HEK293 (cell line): ENCODE results near the gene PIP5KL1.

Source experiments
- CTCF ChIA-PET: fragments of 350-600 bp; formaldehyde crosslinking; extraction: SDS; loops from one replicate; lab custom pipeline; 2021; ENCODE audit warnings: antibody characterized with exemption; lab: Yijun Ruan, JAX
- POLR2A ChIA-PET: fragments of 300-600 bp; formaldehyde crosslinking; extraction: SDS; loops from one replicate; lab custom pipeline; 2020; ENCODE audit warnings: antibody characterized with exemption, inconsistent platforms; lab: Yijun Ruan, JAX
- H3K27ac ChIP-seq: fragments of 200-500 bp; sonication (Bioruptor generic); 2 replicates; pipeline ENCODE4 v1.5.1; 2014; ENCODE audit warnings: low read depth, low read length, control low read depth, inconsistent platforms; ENCODE audit errors: extremely low read depth
- H3K36me3 ChIP-seq, 2 experiments: fragments of 200-500 bp in 1 of 2; sonication (Bioruptor generic) in 1 of 2; 1 replicate in 1 of 2; 2 replicates in 1 of 2; pipeline ENCODE4 v1.5.1; 2014 to 2017; ENCODE audit warnings: inconsistent platforms in 2 of 2, low read length in 2 of 2; ENCODE audit not compliant: control insufficient read depth in 2 of 2, insufficient read depth in 1 of 2
- H3K4me1 ChIP-seq: fragments of 200-500 bp; sonication (Bioruptor generic); 2 replicates; pipeline ENCODE4 v1.5.1; 2014; ENCODE audit warnings: mild to moderate bottlenecking, low read length, inconsistent platforms; ENCODE audit not compliant: control insufficient read depth, insufficient read depth
- H3K4me3 ChIP-seq: 2 replicates; pipeline ENCODE4 v1.5.1; 2011; ENCODE audit warnings: low read depth, mild to moderate bottlenecking, control low read depth, low read length, moderate library complexity
- H3K9me3 ChIP-seq: fragments of 200-500 bp; sonication (Bioruptor generic); 2 replicates; pipeline ENCODE4 v1.5.1; 2014; ENCODE audit warnings: low read depth, low read length, inconsistent platforms; ENCODE audit not compliant: control insufficient read depth, insufficient read depth
- EGR2 ChIP-seq: fragments of 450-650 bp; formaldehyde crosslinking; IDR thresholded peaks from 2 replicates; pipeline ENCODE4 v1.5.1; 2016; ENCODE audit warnings: low read depth, missing biosample characterization, missing genetic modification characterization
- GLIS1 ChIP-seq: fragments of 450-650 bp; formaldehyde crosslinking; IDR thresholded peaks from 2 replicates; pipeline ENCODE4 v1.5.1; 2016; ENCODE audit warnings: missing biosample characterization, missing genetic modification characterization
- KLF8 ChIP-seq: fragments of 450-650 bp; formaldehyde crosslinking; IDR thresholded peaks from 2 replicates; pipeline ENCODE4 v1.5.1; 2016; ENCODE audit warnings: missing biosample characterization, missing genetic modification characterization
- OVOL3 ChIP-seq: fragments of 450-650 bp; formaldehyde crosslinking; IDR thresholded peaks from 2 replicates; pipeline ENCODE4 v1.5.1; 2016; ENCODE audit warnings: missing biosample characterization, missing genetic modification characterization
- SP3 ChIP-seq: fragments of 450-650 bp; formaldehyde crosslinking; IDR thresholded peaks from 2 replicates; pipeline ENCODE4 v1.5.1; 2016; ENCODE audit warnings: missing biosample characterization, missing genetic modification characterization
- ZNF155 ChIP-seq: fragments of 450-650 bp; formaldehyde crosslinking; IDR thresholded peaks from 2 replicates; pipeline ENCODE4 v1.5.1; 2016; ENCODE audit warnings: missing biosample characterization, missing genetic modification characterization
- ZNF174 ChIP-seq: fragments of 450-650 bp; formaldehyde crosslinking; IDR thresholded peaks from 2 replicates; pipeline ENCODE4 v1.5.0; 2017; ENCODE audit warnings: missing biosample characterization, mild to moderate bottlenecking, missing genetic modification characterization
- ZNF175 ChIP-seq: fragments of 450-650 bp; formaldehyde crosslinking; IDR thresholded peaks from 2 replicates; pipeline ENCODE4 v1.5.1; 2016; ENCODE audit warnings: missing biosample characterization, missing genetic modification characterization
- ZNF18 ChIP-seq: fragments of 450-650 bp; formaldehyde crosslinking; IDR thresholded peaks from 2 replicates; pipeline ENCODE4 v1.5.1; 2016; ENCODE audit warnings: missing biosample characterization, missing genetic modification characterization
- ZNF223 ChIP-seq: fragments of 450-650 bp; formaldehyde crosslinking; IDR thresholded peaks from 2 replicates; pipeline ENCODE4 v1.5.1; 2016; ENCODE audit warnings: missing biosample characterization, missing genetic modification characterization
- ZNF274 ChIP-seq, 2 experiments: fragments of 200-500 bp in 1 of 2; fragments of 450-650 bp in 1 of 2; sonication (Bioruptor generic) in 1 of 2; formaldehyde crosslinking in 1 of 2; IDR thresholded peaks; 2 replicates each; pipeline versions ENCODE4 v1.5.1 to v1.6.1; 2014 to 2016; ENCODE audit warnings: borderline replicate concordance in 1 of 2, inconsistent platforms in 1 of 2, low read length in 1 of 2, missing biosample characterization in 1 of 2, missing genetic modification characterization in 1 of 2
- ZNF335 ChIP-seq: fragments of 450-650 bp; formaldehyde crosslinking; conservative IDR thresholded peaks from 2 replicates; pipeline ENCODE4 v1.5.1; 2016; ENCODE audit warnings: missing biosample characterization, missing genetic modification characterization
- ZNF362 ChIP-seq: fragments of 450-650 bp; formaldehyde crosslinking; IDR thresholded peaks from 2 replicates; pipeline ENCODE4 v1.5.1; 2016; ENCODE audit warnings: missing biosample characterization, missing genetic modification characterization
- ZNF404 ChIP-seq: fragments of 450-650 bp; formaldehyde crosslinking; IDR thresholded peaks from 2 replicates; pipeline ENCODE4 v1.5.1; 2017; ENCODE audit warnings: missing biosample characterization, missing genetic modification characterization
- ZNF473 ChIP-seq: fragments of 450-650 bp; formaldehyde crosslinking; IDR thresholded peaks from 2 replicates; pipeline ENCODE4 v1.5.1; 2017; ENCODE audit warnings: missing biosample characterization, missing genetic modification characterization
- ZNF513 ChIP-seq: fragments of 450-650 bp; IDR thresholded peaks from 2 replicates; pipeline ENCODE4 v1.5.1; 2018; ENCODE audit warnings: missing biosample characterization, missing genetic modification characterization
- ZNF560 ChIP-seq: fragments of 450-650 bp; formaldehyde crosslinking; IDR thresholded peaks from 2 replicates; pipeline ENCODE4 v1.5.1; 2017; ENCODE audit warnings: missing biosample characterization, missing genetic modification characterization, borderline replicate concordance
- ZNF580 ChIP-seq: fragments of 450-650 bp; formaldehyde crosslinking; IDR thresholded peaks from 2 replicates; pipeline ENCODE4 v1.5.1; 2016; ENCODE audit warnings: missing biosample characterization, missing genetic modification characterization
- ZNF660 ChIP-seq: fragments of 450-650 bp; IDR thresholded peaks from 2 replicates; pipeline ENCODE4 v1.5.1; 2018; ENCODE audit warnings: missing biosample characterization, mild to moderate bottlenecking, missing genetic modification characterization
- ZNF692 ChIP-seq: fragments of 450-650 bp; formaldehyde crosslinking; IDR thresholded peaks from 2 replicates; pipeline ENCODE4 v1.5.1; 2016; ENCODE audit warnings: missing biosample characterization, missing genetic modification characterization
- ZNF701 ChIP-seq: fragments of 450-650 bp; formaldehyde crosslinking; IDR thresholded peaks from 2 replicates; pipeline ENCODE4 v1.5.1; 2016; ENCODE audit warnings: missing biosample characterization, missing genetic modification characterization
- ZNF747 ChIP-seq: fragments of 450-650 bp; formaldehyde crosslinking; IDR thresholded peaks from 2 replicates; pipeline ENCODE4 v1.5.1; 2016; ENCODE audit warnings: missing biosample characterization, missing genetic modification characterization
- ZNF791 ChIP-seq: fragments of 450-650 bp; formaldehyde crosslinking; IDR thresholded peaks from 2 replicates; pipeline ENCODE4 v1.5.1; 2016; ENCODE audit warnings: missing biosample characterization, missing genetic modification characterization
- ZNF837 ChIP-seq: fragments of 450-650 bp; formaldehyde crosslinking; IDR thresholded peaks from 2 replicates; pipeline ENCODE4 v1.5.1; 2016; ENCODE audit warnings: missing biosample characterization, missing genetic modification characterization

Gene PIP5KL1

GRCh38 chr9:127946728-127947127 lies 16.2 kb upstream of the PIP5KL1 start (continued):
- TF ChIP-seq ZNF791 (no peak), EGR2 (tag by site-specific recombination) (no peak), ZNF174 (tag by site-specific recombination) (no peak), SP3 (tag by site-specific recombination) (no peak), ZNF692 (tag by site-specific recombination) (no peak), ZNF580 (no peak), ZNF747 (no peak), ZNF560 (tag by site-specific recombination) (no peak)

GRCh38 chr9:127945942-127946341 lies 15.4 kb upstream of the PIP5KL1 start:
- H3K27ac ChIP-seq, result no peak overlapping the region
- TF ChIP-seq ZNF660 (tag by site-specific recombination), result no peak
- no peak for TF ChIP-seq ZNF155 (tag by site-specific recombination)
- TF ChIP-seq KLF8 (tag by site-specific recombination), result no peak
- TF ChIP-seq GLIS1 (tag by site-specific recombination), result peak; percentile 28
- no peak for TF ChIP-seq ZNF362 (tag by site-specific recombination)
- TF ChIP-seq, all 188 proteins: peak for 1
- Histone ChIP-seq H3K4me3 (no peak overlapping the region), H3K9me3 (no peaks in the 10 kb centered on the region), H3K4me1 (peaks cover 3% of the 10 kb centered on the region; the same call in 1 of the 2 replicates), H3K36me3 (peaks cover 0 to 32% of the 10 kb centered on the region in 2 experiments; a peak in 1 of 3 replicates)
- ChIA-PET POLR2A (interaction anchor here (0.6 kb wide), 1 partner anchor 73 kb away, joined by 3 read pairs; no protein-coding TSS in a partner anchor), CTCF (interaction anchor here (8.1 kb wide), 1 partner anchor 89 kb away, joined by 165 read pairs; no protein-coding TSS in a partner anchor)

GRCh38 chr9:127945338-127945737 lies 14.8 kb upstream of the PIP5KL1 start:
- POLR2A ChIA-PET, result interaction anchor here (0.6 kb wide), 2 partner anchors 74 to 393 kb away, joined by 3 read pairs; no protein-coding TSS in a partner anchor
- Histone ChIP-seq H3K27ac (no peak overlapping the region), H3K9me3 (no peaks in the 10 kb centered on the region), H3K36me3 (peaks cover 0 to 32% of the 10 kb centered on the region in 2 experiments; a peak in 1 of 3 replicates), H3K4me3 (no peak overlapping the region), H3K4me1 (peaks cover 3% of the 10 kb centered on the region; the same call in 1 of the 2 replicates)
- CTCF ChIA-PET, result interaction anchor here (5.1 to 8.1 kb wide), 3 partner anchors 11 to 90 kb away, joined by 94 to 165 read pairs (median 135); partner anchors contain the start of gene EEIG1
- no peak for TF ChIP-seq ZNF18 (tag by site-specific recombination)

GRCh38 chr9:127944586-127945218 lies 14.1 kb upstream of the PIP5KL1 start:
- CTCF ChIA-PET, result interaction anchor here (0.8 to 8.1 kb wide), 20 partner anchors 12 to 164 kb away, joined by 3 to 165 read pairs (median 8); partner anchors contain the start of genes EEIG1 and PIP5KL1
- Histone ChIP-seq H3K27ac (no peak overlapping the region), H3K36me3 (peaks cover 0 to 35% of the 10 kb centered on the region in 2 experiments; a peak in 1 of 3 replicates), H3K4me3 (no peak overlapping the region), H3K4me1 (peaks cover 3% of the 10 kb centered on the region; the same call in 1 of the 2 replicates), H3K9me3 (no peaks in the 10 kb centered on the region)
- POLR2A ChIA-PET, result interaction anchor here (0.6 to 1.8 kb wide), 4 partner anchors 90 to 393 kb away, joined by 3 to 8 read pairs (median 3); partner anchors contain the start of gene NAIF1
- TF ChIP-seq ZNF335 (tag by site-specific recombination) (no peak), ZNF837 (tag by site-specific recombination) (no peak), ZNF404 (tag by site-specific recombination) (no peak), ZNF223 (tag by site-specific recombination) (no peak), ZNF701 (tag by site-specific recombination) (no peak), ZNF473 (tag by site-specific recombination) (no peak), ZNF513 (no peak), ZNF175 (no peak), ZNF274 (IDR thresholded peaks at IDR 0.05; ENCODE audit: low read length) (no peak), ZNF274 (tag by site-specific recombination; IDR thresholded peaks at IDR 0.05; ENCODE audit: borderline replicate concordance) (no peak), OVOL3 (tag by site-specific recombination) (no peak)
